HG02763 (cell line): ENCODE measurements around the gene DNAI2.
"Not testable (repeated sequence)": the region's sequence is repeated elsewhere in the genome, so short reads cannot be mapped to it uniquely, and the experiment has no call there.

Experiments used
- ATAC-seq: cut with Tn5 transposase; IDR thresholded peaks from one replicate; pipeline ENCODE4 v1.9.1; 2021; ENCODE audit warnings: mild to moderate bottlenecking, moderate library complexity; ENCODE audit not compliant: unreplicated experiment

DNAI2 gene

GRCh38 chr17:74245145-74245831 is 28.7 kb upstream of the DNAI2 start:
- ATAC-seq = no peak

GRCh38 chr17:74245871-74246270 is 28.2 kb upstream of the DNAI2 start:
- no peak for ATAC-seq

GRCh38 chr17:74249590-74250270 is 24.3 kb upstream of the DNAI2 start:
- ATAC-seq = no peak

- ATAC-seq = no peak
These were observed 23.6 kb upstream of the DNAI2 start for GRCh38 chr17:74250324-74250995.

GRCh38 chr17:74251051-74251450 is 23.0 kb upstream of the DNAI2 start:
- no peak for ATAC-seq

- ATAC-seq = no peak
These were observed 22.5 kb upstream of the DNAI2 start for GRCh38 chr17:74251569-74251968.

GRCh38 chr17:74252211-74252610 is 21.8 kb upstream of the DNAI2 start:
- no peak for ATAC-seq

- no peak for ATAC-seq
These were observed 21.0 kb upstream of the DNAI2 start for GRCh38 chr17:74253036-74253435.

GRCh38 chr17:74257311-74257710 is 16.7 kb upstream of the DNAI2 start:
- ATAC-seq = no peak

GRCh38 chr17:74259667-74260524 is 14.1 kb upstream of the DNAI2 start:
- ATAC-seq = no peak

- no peak for ATAC-seq
These were observed 13.5 kb upstream of the DNAI2 start for GRCh38 chr17:74260525-74260850.

- no peak for ATAC-seq
These were observed 11.4 kb upstream of the DNAI2 start for GRCh38 chr17:74262601-74263000.

- ATAC-seq = not testable (repeated sequence)
These were observed 7.0 kb upstream of the DNAI2 start for GRCh38 chr17:74267054-74267453.

- ATAC-seq = no peak
These were observed 6.5 kb upstream of the DNAI2 start for GRCh38 chr17:74267579-74267978.

GRCh38 chr17:74267987-74268499 is 6.0 kb upstream of the DNAI2 start:
- ATAC-seq = no peak

- ATAC-seq = no peak
These were observed 5.5 kb upstream of the DNAI2 start for GRCh38 chr17:74268558-74268957.

GRCh38 chr17:74270333-74270732 is 3.7 kb upstream of the DNAI2 start:
- ATAC-seq = no peak

GRCh38 chr17:74271281-74271680 is 2.8 kb upstream of the DNAI2 start:
- ATAC-seq = no peak

- no peak for ATAC-seq
These were observed 2.0 kb upstream of the DNAI2 start for GRCh38 chr17:74271901-74272561.

GRCh38 chr17:74272731-74273201 is 1.3 kb upstream of the DNAI2 start:
- no peak for ATAC-seq
